ENCODE data around the gene S100A13. TPM values are rescaled to one million over a fixed set of nuclear protein-coding genes. Genes with fewer than 3 reads are reported as not detected.

Gene S100A13
- polyA plus RNA-seq, 1 experiment, result 313 TPM

GRCh38 chr1:153616917-153617311, 10.4 kb downstream of the S100A13 start:
- CTCF ChIA-PET, result interaction anchor here (0.6 to 11.6 kb wide), 16 partner anchors 9 to 170 kb away, joined by 3 to 194 read pairs (median 8); partner anchors contain the start of genes CHTOP, S100A1, S100A13 and S100A6
- H3K4me3 ChIP-seq (ENCODE audit: low read depth, low read length), result no peak overlapping the region
- H3K27me3 ChIP-seq (ENCODE audit: control insufficient read depth, insufficient read depth, low read length), result no peaks in the 10 kb centered on the region
- POLR2A ChIA-PET, result interaction anchor here (0.9 to 1.3 kb wide), 2 partner anchors 10 to 11 kb away, joined by 3 to 4 read pairs; partner anchors contain the start of gene S100A13
- TF ChIP-seq CTCF (IDR thresholded peaks at IDR 0.05; ENCODE audit: insufficient read depth, low read depth, low read length), result no peak
- H3K36me3 ChIP-seq (ENCODE audit: control insufficient read depth, insufficient read depth, low read length), result peaks cover 1% of the 10 kb centered on the region; the same call in 1 of the 2 replicates
- DNase-seq (ENCODE audit: low read depth), result no peak

- ChIA-PET POLR2A (interaction anchor here (0.9 kb wide), 1 partner anchor 11 kb away, joined by 3 read pairs; the partner anchor contains the start of gene S100A13), CTCF (interaction anchor here (0.6 to 11.6 kb wide), 12 partner anchors 9 to 171 kb away, joined by 3 to 194 read pairs (median 14); partner anchors contain the start of genes CHTOP, S100A1, S100A13 and S100A6)
- H3K4me3 ChIP-seq (ENCODE audit: low read depth, low read length), result no peak within 1 kb of the TSS
- H3K27me3 ChIP-seq (ENCODE audit: control insufficient read depth, insufficient read depth, low read length), result no peaks in the 10 kb centered on the region
- TF ChIP-seq CTCF (IDR thresholded peaks at IDR 0.05; ENCODE audit: insufficient read depth, low read depth, low read length), result no peak
- no peak for DNase-seq (ENCODE audit: low read depth)
- peaks cover 1% of the 10 kb centered on the region; the same call in 1 of the 2 replicates for H3K36me3 ChIP-seq (ENCODE audit: control insufficient read depth, insufficient read depth, low read length)
Observed at GRCh38 chr1:153616144-153616916, 11.0 kb downstream of the S100A13 start, which contains the start of gene S100A14. Gene S100A14, minus strand, starts transcription at chr1:153616325. Its CDS starts 467 bp downstream, at chr1:153615858.

- no peak for TF ChIP-seq CTCF (IDR thresholded peaks at IDR 0.05; ENCODE audit: insufficient read depth, low read depth, low read length)
- ChIA-PET POLR2A (interaction anchor here (0.6 kb wide), 1 partner anchor 70 kb away, joined by 3 read pairs; no protein-coding TSS in a partner anchor), CTCF (interaction anchor here (1.0 to 11.6 kb wide), 8 partner anchors 12 to 133 kb away, joined by 3 to 194 read pairs (median 12); partner anchors contain the start of genes S100A1 and S100A13)
- H3K4me3 ChIP-seq (ENCODE audit: low read depth, low read length), result no peak overlapping the region
- H3K27me3 ChIP-seq (ENCODE audit: control insufficient read depth, insufficient read depth, low read length), result no peaks in the 10 kb centered on the region
- no peak for DNase-seq (ENCODE audit: low read depth)
- 0 out of 2 replicates have a peak, but pooled peaks cover 1% of the 10 kb centered on the region for H3K36me3 ChIP-seq (ENCODE audit: control insufficient read depth, insufficient read depth, low read length)
Observed at GRCh38 chr1:153615406-153615805, 11.9 kb downstream of the S100A13 start.

- CTCF ChIA-PET, result interaction anchor here (0.9 to 11.6 kb wide), 9 partner anchors 11 to 133 kb away, joined by 3 to 194 read pairs (median 5); partner anchors contain the start of genes S100A1 and S100A13
- no peaks in the 10 kb centered on the region for H3K27me3 ChIP-seq (ENCODE audit: control insufficient read depth, insufficient read depth, low read length)
Observed at GRCh38 chr1:153614906-153615305, 12.4 kb downstream of the S100A13 start.

More at GRCh38 chr1:153614906-153615305, 12.4 kb downstream of the S100A13 start:
- DNase-seq (ENCODE audit: low read depth), result no peak
- Histone ChIP-seq H3K36me3 (ENCODE audit: control insufficient read depth, insufficient read depth, low read length) (0 out of 2 replicates have a peak, but pooled peaks cover 1% of the 10 kb centered on the region), H3K4me3 (ENCODE audit: low read depth, low read length) (no peak overlapping the region)
- no peak for TF ChIP-seq CTCF (IDR thresholded peaks at IDR 0.05; ENCODE audit: insufficient read depth, low read depth, low read length)
- POLR2A ChIA-PET, result interaction anchor here (1.0 kb wide), 1 partner anchor 19 kb away, joined by 3 read pairs; the partner anchor contains the start of gene CHTOP

All from BJ (cell line).